Coronary artery (tissue), 2 donors: ENCODE measurements around the gene GLI2.

ENCODE experiments used
- DNase-seq: peaks from one replicate; pipeline ENCODE4 v3.0.0-alpha.2; 2017; ENCODE audit warnings: low spot score
- H3K27ac ChIP-seq, 2 donors: fragments of 200-600 bp; sonication (generic); one replicate each; pipeline ENCODE4 v1.5.1; 2016 to 2019
- H3K4me3 ChIP-seq: fragments of 200-600 bp; sonication (generic); 2 replicates; pipeline ENCODE4 v1.5.1; 2016; ENCODE audit warnings: mild to moderate bottlenecking, moderate library complexity
- CTCF ChIP-seq: fragments of 200-600 bp; sonication (generic); IDR thresholded peaks from one replicate; pipeline ENCODE4 v1.5.1; 2019; ENCODE audit warnings: antibody characterized with exemption

GLI2 gene

GRCh38 chr2:120774557-120775160, 39.0 kb downstream of the GLI2 start:
- no peak for TF ChIP-seq CTCF

GRCh38 chr2:120775194-120775593, 39.5 kb downstream of the GLI2 start:
- TF ChIP-seq CTCF, result no peak
- Histone ChIP-seq H3K4me3 (no peak overlapping the region), H3K27ac (no peak overlapping the region)
- no peak for DNase-seq

More at GRCh38 chr2:120774557-120775160, 39.0 kb downstream of the GLI2 start:
- no peak for DNase-seq
- no peak overlapping the region for H3K27ac ChIP-seq
- no peak overlapping the region for H3K4me3 ChIP-seq

GRCh38 chr2:120775801-120776589, 40.3 kb downstream of the GLI2 start:
- DNase-seq, result no peak
- Histone ChIP-seq H3K4me3 (no peak overlapping the region), H3K27ac (no peak overlapping the region)
- TF ChIP-seq CTCF, result no peak

- no peak for DNase-seq
- H3K4me3 ChIP-seq, result no peak overlapping the region
- H3K27ac ChIP-seq, result no peak overlapping the region
- no peak for TF ChIP-seq CTCF
Observed at GRCh38 chr2:120776649-120777048, 41.0 kb downstream of the GLI2 start.

GRCh38 chr2:120777170-120777751, 41.6 kb downstream of the GLI2 start:
- Histone ChIP-seq H3K27ac (no peak overlapping the region), H3K4me3 (no peak overlapping the region)
- no peak for DNase-seq
- no peak for TF ChIP-seq CTCF

- no peak for TF ChIP-seq CTCF
- no peak for DNase-seq
- no peak overlapping the region for H3K27ac ChIP-seq
- no peak overlapping the region for H3K4me3 ChIP-seq
Observed at GRCh38 chr2:120777787-120778186, 42.1 kb downstream of the GLI2 start.
